ENCODE results near the gene CDH4. TPM values are rescaled to one million over a fixed set of nuclear protein-coding genes. Genes with fewer than 3 reads are reported as not detected.

CDH4 gene
- total and polyA plus RNA-seq, 2 of the 4 experiments (the other 2 are of a cell fraction), result 1.6 to 3.5 TPM

DNA sequence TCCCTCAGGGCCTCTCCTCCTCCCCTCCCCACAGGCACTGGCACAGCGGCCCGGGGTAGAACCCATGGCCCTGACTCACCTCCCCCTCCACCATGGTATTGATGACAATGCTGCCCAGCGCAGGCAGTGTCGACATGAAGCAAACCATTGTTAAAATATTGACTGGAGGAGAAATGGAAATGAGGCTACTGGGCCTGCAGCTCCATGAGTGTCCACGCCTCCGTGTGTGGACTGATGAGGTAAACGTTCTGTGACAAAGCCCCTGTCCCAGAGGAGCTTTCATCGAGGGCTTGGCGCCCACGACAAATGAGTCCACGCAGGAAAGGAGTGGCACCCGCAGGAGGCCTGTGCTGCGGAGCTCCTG lies 410.9 kb downstream of the CDH4 start:
- DNase-seq (no peak), ATAC-seq (ENCODE audit: low read depth) (no peak)
- Histone ChIP-seq H3K23ac (ENCODE audit: low read depth, low read length) (no peak overlapping the region), H3K27ac (ENCODE audit: insufficient read depth, low read length) (no peak overlapping the region), H2BK120ac (ENCODE audit: low read depth, low read length) (no peak overlapping the region), H3K56ac (ENCODE audit: extremely low read depth, insufficient read depth, low read length) (no peak overlapping the region), H4K91ac (ENCODE audit: insufficient read depth, low read depth, low read length) (no peak overlapping the region), H3K27me3 (ENCODE audit: control insufficient read depth, insufficient read depth, low read length) (no peaks in the 10 kb centered on the region; the same call in 1 of the 2 replicates), H3K36me3 (ENCODE audit: control insufficient read depth, insufficient read depth, low read length) (no peaks in the 10 kb centered on the region), H2BK20ac (ENCODE audit: low read depth, low read length) (no peak overlapping the region), H3K4me1 (ENCODE audit: control insufficient read depth, insufficient read depth, low read length) (no peaks in the 10 kb centered on the region), H3K4me2 (ENCODE audit: low read depth, low read length) (no peak overlapping the region), H3K18ac (ENCODE audit: low read depth, low read length) (no peak overlapping the region), H2AFZ (replicated peaks; ENCODE audit: low read length, poor library complexity) (no peak overlapping the region), H3K14ac (replicated peaks; ENCODE audit: low read depth, low read length) (no peak overlapping the region), H2AK5ac (ENCODE audit: low read depth, low read length) (no peak overlapping the region), H3K9me3 (ENCODE audit: control insufficient read depth, insufficient read depth, low read length) (peaks cover 4% of the 10 kb centered on the region; the same call in 1 of the 2 replicates), H3K9ac (ENCODE audit: low read depth, low read length) (no peak overlapping the region), H3K79me1 (ENCODE audit: low read depth in 1 of 2, low read length in 2 of 2) (no peaks in the 10 kb centered on the region), H2BK15ac (ENCODE audit: low read depth, low read length) (no peak overlapping the region), H3K4ac (ENCODE audit: low read depth, low read length) (no peak overlapping the region), H4K20me1 (ENCODE audit: insufficient read depth, low read length) (no peaks in the 10 kb centered on the region), H2BK5ac (ENCODE audit: low read depth, low read length, poor library complexity, severe bottlenecking) (no peak overlapping the region), H3K9me1 (ENCODE audit: insufficient read depth, low read length) (no peaks in the 10 kb centered on the region), H3K4me3 (ENCODE audit: insufficient read depth, low read depth, low read length) (no peak overlapping the region), H4K8ac (ENCODE audit: low read depth in 2 of 2, low read length in 2 of 2) (no peak overlapping the region), H4K5ac (ENCODE audit: low read depth, low read length) (no peak overlapping the region), H2AK9ac (replicated peaks; ENCODE audit: low read depth, low read length, poor library complexity) (no peak overlapping the region)
- CTCF ChIA-PET, result no interaction called here
- POLR2A ChIA-PET (ENCODE audit: unreplicated experiment), result no interaction called here
- TF ChIP-seq RCOR1 (IDR thresholded peaks at IDR 0.05; ENCODE audit: insufficient replicate concordance, low read length) (no peak), RAD21 (IDR thresholded peaks at IDR 0.05; ENCODE audit: low read length) (no peak), RFX5 (IDR thresholded peaks at IDR 0.05; ENCODE audit: low read depth, low read length) (no peak), CTCF (conservative IDR thresholded peaks at IDR 0.05; ENCODE audit: low read depth, low read length) (no peak), POLR2A (IDR thresholded peaks at IDR 0.05; ENCODE audit: low read depth, low read length) (no peak), MXI1 (IDR thresholded peaks at IDR 0.05; ENCODE audit: borderline replicate concordance, low read depth, low read length) (no peak), BHLHE40 (IDR thresholded peaks at IDR 0.05; ENCODE audit: low read depth, low read length) (no peak), ELK1 (IDR thresholded peaks at IDR 0.05; ENCODE audit: borderline replicate concordance, low read depth, low read length) (no peak), CEBPB (IDR thresholded peaks at IDR 0.05; ENCODE audit: low read depth, low read length) (no peak), NFE2L2 (IDR thresholded peaks at IDR 0.05; ENCODE audit: low read depth, low read length) (no peak), MAFK (IDR thresholded peaks at IDR 0.05; ENCODE audit: low read depth, low read length) (no peak)
- TF ChIP-seq, protein P1, sequence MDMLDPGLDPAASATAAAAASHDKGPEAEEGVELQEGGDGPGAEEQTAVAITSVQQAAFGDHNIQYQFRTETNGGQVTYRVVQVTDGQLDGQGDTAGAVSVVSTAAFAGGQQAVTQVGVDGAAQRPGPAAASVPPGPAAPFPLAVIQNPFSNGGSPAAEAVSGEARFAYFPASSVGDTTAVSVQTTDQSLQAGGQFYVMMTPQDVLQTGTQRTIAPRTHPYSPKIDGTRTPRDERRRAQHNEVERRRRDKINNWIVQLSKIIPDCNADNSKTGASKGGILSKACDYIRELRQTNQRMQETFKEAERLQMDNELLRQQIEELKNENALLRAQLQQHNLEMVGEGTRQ (IDR thresholded peaks at IDR 0.05; ENCODE audit: low read depth, low read length), result no peak
- intact Hi-C loops (cut with micrococcal nuclease), result no loop called here
- in situ Hi-C loops (cut with MboI; ENCODE audit: low sequenced_read_pairs), result no loop called here
- WGBS, 2 experiments (ENCODE audit: extremely low coverage in 2 of 2, insufficient read length in 1 of 2), result 90% methylated on average over 2 of the region's 13 CpGs; no CpG with 5 or more reads in 1 of the 2 experiments
- BruUV-seq (replicated peaks), result no TSS peak
- dilution Hi-C loops (cut with HindIII; ENCODE audit: low sequenced_read_pairs, unreplicated experiment), result no loop called here

Data from IMR-90 (cell line).